ENCODE results near the gene CAD. TPM values are rescaled to one million over a fixed set of nuclear protein-coding genes. Genes with fewer than 3 reads are reported as not detected.

Gene CAD
- total RNA-seq, 2 experiments from 2014 or later: 125 to 127 TPM

DNA sequence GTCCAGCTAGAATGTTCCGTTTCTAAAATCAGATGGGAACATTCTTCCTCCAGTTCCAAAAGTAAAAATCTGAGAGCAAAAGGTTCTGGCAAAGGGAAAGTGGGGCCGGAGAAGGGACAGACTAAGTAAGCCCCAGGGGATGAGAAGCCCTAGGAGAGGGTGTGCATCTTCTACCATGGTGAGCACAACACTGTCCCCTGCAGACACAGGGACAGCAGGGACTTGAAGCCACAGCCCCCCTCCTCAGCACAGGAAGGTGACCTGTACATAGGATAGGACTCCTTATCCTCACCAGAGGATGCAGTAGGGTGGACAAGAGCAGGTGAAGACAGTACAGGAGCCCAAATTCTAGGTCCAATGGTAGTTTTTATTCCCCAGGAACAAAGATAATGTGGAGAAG lies 17.9 kb upstream of the CAD start:
- ChIA-PET POLR2A (interaction anchor here (1.0 kb wide), 1 partner anchor 38 kb away, joined by 3 read pairs; no protein-coding TSS in a partner anchor), CTCF (interaction anchor here (1.0 kb wide), 1 partner anchor 13 kb away, joined by 3 read pairs; no protein-coding TSS in a partner anchor)
- Mint-ChIP-seq H3K27me3 (no peaks in the 10 kb centered on the region), H3K4me1 (ENCODE audit: low read depth) (no peaks in the 10 kb centered on the region), H3K36me3 (ENCODE audit: low read depth) (peaks cover 8% of the 10 kb centered on the region), H3K4me3 (no peak overlapping the region), H3K27ac (no peak overlapping the region), H3K9me3 (no peaks in the 10 kb centered on the region)
- no peak for ATAC-seq
- DNase-seq: no peak
- intact Hi-C loops (cut with micrococcal nuclease): no loop called here
- TF ChIP-seq CTCF (IDR thresholded peaks at IDR 0.05): no peak

DNA sequence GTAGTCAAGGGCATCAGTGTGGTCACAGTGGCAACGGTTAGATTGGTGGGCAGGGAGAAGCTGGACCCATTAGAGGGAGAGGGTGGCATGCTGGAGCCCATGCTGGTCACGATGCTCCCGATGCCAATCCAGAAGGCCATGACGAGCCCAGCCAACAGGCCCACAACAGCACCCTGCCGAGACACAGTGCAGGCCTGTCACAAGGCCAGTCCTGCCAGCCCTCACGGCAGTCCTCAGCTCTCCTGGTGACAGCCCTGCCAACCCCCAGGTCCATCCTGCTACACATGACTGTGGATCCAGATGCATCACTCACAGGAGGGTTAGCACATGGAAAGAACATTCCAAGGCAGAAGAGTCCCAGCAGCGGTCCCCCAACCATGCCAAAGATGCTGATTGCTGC lies 15.5 kb upstream of the CAD start:
- Mint-ChIP-seq H3K4me1 (ENCODE audit: low read depth) (no peaks in the 10 kb centered on the region), H3K9me3 (no peaks in the 10 kb centered on the region), H3K4me3 (no peak overlapping the region), H3K27me3 (no peaks in the 10 kb centered on the region), H3K27ac (no peak overlapping the region), H3K36me3 (ENCODE audit: low read depth) (peaks cover 23% of the 10 kb centered on the region)
- intact Hi-C loops (cut with micrococcal nuclease): no loop called here
- ChIA-PET CTCF (interaction anchor here (1.0 kb wide), 1 partner anchor 10 kb away, joined by 4 read pairs; no protein-coding TSS in a partner anchor), POLR2A (interaction anchor here (1.3 to 1.7 kb wide), 3 partner anchors 8 to 35 kb away, joined by 3 to 4 read pairs (median 4); no protein-coding TSS in a partner anchor)
- no peak for DNase-seq
- no peak for ATAC-seq
- TF ChIP-seq CTCF (IDR thresholded peaks at IDR 0.05): no peak

- ChIA-PET CTCF (interaction anchor here (1.0 kb wide), 1 partner anchor 8 kb away, joined by 3 read pairs; no protein-coding TSS in a partner anchor), POLR2A (no interaction called here)
- TF ChIP-seq CTCF (IDR thresholded peaks at IDR 0.05): no peak
- H3K27me3 Mint-ChIP-seq: no peaks in the 10 kb centered on the region
- H3K9me3 Mint-ChIP-seq: no peaks in the 10 kb centered on the region
- no peak overlapping the region for H3K27ac Mint-ChIP-seq
- no peak for ATAC-seq
- DNase-seq: no peak
- peaks cover 5% of the 10 kb centered on the region for H3K4me1 Mint-ChIP-seq (ENCODE audit: low read depth)
- intact Hi-C loops (cut with micrococcal nuclease): no loop called here
- peaks cover 28% of the 10 kb centered on the region for H3K36me3 Mint-ChIP-seq (ENCODE audit: low read depth)
- no peak overlapping the region for H3K4me3 Mint-ChIP-seq
Observed at GRCh38 chr2:27202854-27203253, 14.3 kb upstream of the CAD start.

DNA sequence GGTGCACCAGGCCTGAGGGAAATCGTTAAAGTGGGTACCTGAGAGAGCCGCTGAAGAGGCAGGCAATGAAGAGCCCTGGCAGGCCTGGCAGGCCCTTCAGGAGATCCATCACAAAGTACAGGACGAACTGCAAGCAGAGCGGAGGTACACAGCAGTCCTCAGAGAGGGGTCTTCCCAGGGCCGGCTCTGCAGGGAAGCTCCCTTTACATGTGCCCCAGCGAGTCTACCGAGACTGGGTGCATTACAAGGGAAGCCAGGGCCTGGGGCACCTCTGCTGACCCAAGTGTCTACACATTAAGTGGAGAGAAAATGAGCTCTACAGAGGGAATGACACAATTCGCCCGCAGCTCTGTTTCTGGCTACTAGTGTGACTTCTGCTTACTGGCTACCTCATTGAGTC lies 13.4 kb upstream of the CAD start:
- ChIA-PET POLR2A (interaction anchor here (1.1 kb wide), 1 partner anchor 20 kb away, joined by 3 read pairs; no protein-coding TSS in a partner anchor), CTCF (interaction anchor here (0.6 to 1.0 kb wide), 2 partner anchors 9 to 70 kb away, joined by 3 read pairs; no protein-coding TSS in a partner anchor)
- Mint-ChIP-seq H3K4me1 (ENCODE audit: low read depth) (peaks cover 6% of the 10 kb centered on the region), H3K4me3 (no peak overlapping the region), H3K36me3 (ENCODE audit: low read depth) (peaks cover 36% of the 10 kb centered on the region), H3K27me3 (no peaks in the 10 kb centered on the region), H3K27ac (no peak overlapping the region), H3K9me3 (no peaks in the 10 kb centered on the region)
- intact Hi-C loops (cut with micrococcal nuclease): no loop called here
- ATAC-seq: no peak
- DNase-seq: no peak
- no peak for TF ChIP-seq CTCF (IDR thresholded peaks at IDR 0.05)

DNA sequence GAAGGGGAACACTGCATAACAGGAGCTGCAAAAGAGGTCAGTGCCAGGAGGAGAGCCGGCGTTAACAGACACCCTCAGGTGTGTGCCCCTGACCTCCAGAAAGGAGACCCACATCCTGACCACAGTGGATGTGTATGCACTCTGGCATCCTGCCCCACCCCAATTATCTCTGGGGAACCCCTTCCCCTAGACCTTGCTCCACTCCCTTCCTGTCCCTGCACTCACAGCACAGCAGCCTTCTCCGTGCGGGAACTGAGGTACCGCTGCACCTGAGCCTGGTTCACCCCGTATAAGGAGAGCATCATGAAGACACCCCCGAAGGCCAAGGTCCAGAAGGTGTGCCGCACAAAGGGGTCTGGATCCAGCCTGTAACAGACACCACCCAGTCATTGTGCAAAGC lies 12.6 kb upstream of the CAD start:
- POLR2A ChIA-PET: interaction anchor here (0.6 to 1.1 kb wide), 2 partner anchors 19 to 776 kb away, joined by 3 read pairs; no protein-coding TSS in a partner anchor
- Mint-ChIP-seq H3K9me3 (no peaks in the 10 kb centered on the region), H3K27me3 (no peaks in the 10 kb centered on the region), H3K36me3 (ENCODE audit: low read depth) (peaks cover 38% of the 10 kb centered on the region), H3K27ac (no peak overlapping the region), H3K4me1 (ENCODE audit: low read depth) (peaks cover 13% of the 10 kb centered on the region), H3K4me3 (no peak overlapping the region)
- no peak for DNase-seq
- CTCF ChIA-PET: no interaction called here
- no peak for ATAC-seq
- no peak for TF ChIP-seq CTCF (IDR thresholded peaks at IDR 0.05)
- intact Hi-C loops (cut with micrococcal nuclease): no loop called here
